Measurements from ENCODE around the gene NDUFB4. TPM values are rescaled to one million over a fixed set of nuclear protein-coding genes. Genes with fewer than 3 reads are reported as not detected.
"Not testable (repeated sequence)": the region's sequence is repeated elsewhere in the genome, so short reads cannot be mapped to it uniquely, and the experiment has no call there.

NDUFB4 gene
- total RNA-seq, 2 donors from 2014 or later = 83.3 to 159 TPM

GRCh38 chr3:120608506-120608905 lies 12.4 kb downstream of the NDUFB4 start:
- no peak overlapping the region for H3K4me3 ChIP-seq
- no peak for DNase-seq (ENCODE audit: low spot score)
- WGBS = 84% methylated on average over 4 of the region's 4 CpGs

GRCh38 chr3:120614765-120615164 lies 18.6 kb downstream of the NDUFB4 start:
- H3K27me3 ChIP-seq (replicated peaks; ENCODE audit: insufficient read depth) = no peaks in the 10 kb centered on the region
- TF ChIP-seq, protein P1, sequence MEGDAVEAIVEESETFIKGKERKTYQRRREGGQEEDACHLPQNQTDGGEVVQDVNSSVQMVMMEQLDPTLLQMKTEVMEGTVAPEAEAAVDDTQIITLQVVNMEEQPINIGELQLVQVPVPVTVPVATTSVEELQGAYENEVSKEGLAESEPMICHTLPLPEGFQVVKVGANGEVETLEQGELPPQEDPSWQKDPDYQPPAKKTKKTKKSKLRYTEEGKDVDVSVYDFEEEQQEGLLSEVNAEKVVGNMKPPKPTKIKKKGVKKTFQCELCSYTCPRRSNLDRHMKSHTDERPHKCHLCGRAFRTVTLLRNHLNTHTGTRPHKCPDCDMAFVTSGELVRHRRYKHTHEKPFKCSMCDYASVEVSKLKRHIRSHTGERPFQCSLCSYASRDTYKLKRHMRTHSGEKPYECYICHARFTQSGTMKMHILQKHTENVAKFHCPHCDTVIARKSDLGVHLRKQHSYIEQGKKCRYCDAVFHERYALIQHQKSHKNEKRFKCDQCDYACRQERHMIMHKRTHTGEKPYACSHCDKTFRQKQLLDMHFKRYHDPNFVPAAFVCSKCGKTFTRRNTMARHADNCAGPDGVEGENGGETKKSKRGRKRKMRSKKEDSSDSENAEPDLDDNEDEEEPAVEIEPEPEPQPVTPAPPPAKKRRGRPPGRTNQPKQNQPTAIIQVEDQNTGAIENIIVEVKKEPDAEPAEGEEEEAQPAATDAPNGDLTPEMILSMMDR (IDR thresholded peaks at IDR 0.05) = no peak
- TF ChIP-seq POLR2AphosphoS5 (IDR thresholded peaks at IDR 0.05) (no peak), POLR2A (IDR thresholded peaks at IDR 0.05) (no peak)
- intact Hi-C loops (cut with DNase I) = no loop called here
- H3K27ac ChIP-seq = no peak overlapping the region
- no peaks in the 10 kb centered on the region for H3K36me3 ChIP-seq
- 86% methylated on average over 8 of the region's 8 CpGs for WGBS
- no peak overlapping the region for H3K4me3 ChIP-seq
- no peak for DNase-seq (ENCODE audit: low spot score)
- no peaks in the 10 kb centered on the region for H3K9me3 ChIP-seq
- no peaks in the 10 kb centered on the region for H3K4me1 ChIP-seq (replicated peaks)

More at GRCh38 chr3:120608506-120608905, 12.4 kb downstream of the NDUFB4 start:
- no peaks in the 10 kb centered on the region for H3K36me3 ChIP-seq
- intact Hi-C loops (cut with DNase I) = no loop called here
- no peak overlapping the region for H3K27ac ChIP-seq
- H3K9me3 ChIP-seq = no peaks in the 10 kb centered on the region
- H3K27me3 ChIP-seq (replicated peaks; ENCODE audit: insufficient read depth) = no peaks in the 10 kb centered on the region
- no peaks in the 10 kb centered on the region for H3K4me1 ChIP-seq (replicated peaks)
- TF ChIP-seq POLR2A (IDR thresholded peaks at IDR 0.05) = no peak
- no peak for TF ChIP-seq POLR2AphosphoS5 (IDR thresholded peaks at IDR 0.05)
- TF ChIP-seq, protein P1 (IDR thresholded peaks at IDR 0.05) = no peak

- Histone ChIP-seq H3K36me3 (no peaks in the 10 kb centered on the region), H3K27ac (no peak overlapping the region), H3K4me3 (no peak overlapping the region), H3K9me3 (no peaks in the 10 kb centered on the region), H3K4me1 (replicated peaks) (no peaks in the 10 kb centered on the region), H3K27me3 (replicated peaks; ENCODE audit: insufficient read depth) (no peaks in the 10 kb centered on the region)
- intact Hi-C loops (cut with DNase I) = no loop called here
- peak; percentile 14 for DNase-seq (ENCODE audit: low spot score)
- TF ChIP-seq POLR2A (IDR thresholded peaks at IDR 0.05) (no peak), POLR2AphosphoS5 (IDR thresholded peaks at IDR 0.05) (no peak)
- TF ChIP-seq, protein P1 (IDR thresholded peaks at IDR 0.05) = no peak
- 64% methylated on average over 13 of the region's 13 CpGs for WGBS
Measured at GRCh38 chr3:120615847-120616609, 19.9 kb downstream of the NDUFB4 start.

DNA sequence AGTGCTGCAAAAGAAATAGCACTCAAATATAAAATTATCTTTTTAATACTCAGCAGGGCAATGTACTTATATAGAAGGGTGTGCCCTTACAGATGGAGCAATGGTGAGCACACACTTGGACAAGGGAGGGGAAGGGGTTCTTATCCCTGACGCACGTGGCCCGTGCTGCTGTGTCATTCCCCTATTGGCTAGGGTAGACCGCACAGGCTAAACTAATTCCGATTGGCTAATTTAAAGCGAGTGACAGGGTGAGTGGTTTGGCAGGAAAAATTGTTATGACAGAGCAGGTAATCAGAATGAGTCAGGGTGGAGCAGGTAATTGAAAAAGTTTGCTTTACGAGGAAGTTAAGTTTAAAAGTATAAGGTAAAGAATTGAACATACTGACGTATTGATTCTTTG lies 20.6 kb downstream of the NDUFB4 start:
- WGBS = 73% methylated on average over 8 of the region's 8 CpGs
- not testable (repeated sequence) for H3K4me3 ChIP-seq, H3K27ac ChIP-seq

GRCh38 chr3:120622457-120622856 lies 26.3 kb downstream of the NDUFB4 start:
- WGBS = 84% methylated on average over 3 of the region's 3 CpGs

More for the DNA sequence above, 20.6 kb downstream of the NDUFB4 start:
- H3K4me1 ChIP-seq (replicated peaks); H3K36me3 ChIP-seq; H3K27me3 ChIP-seq (replicated peaks; ENCODE audit: insufficient read depth); DNase-seq (ENCODE audit: low spot score); intact Hi-C loops (cut with DNase I); H3K9me3 ChIP-seq: not testable (repeated sequence)

More at GRCh38 chr3:120622457-120622856, 26.3 kb downstream of the NDUFB4 start:
- intact Hi-C loops (cut with DNase I) = no loop called here
- H3K9me3 ChIP-seq = no peaks in the 10 kb centered on the region
- no peak overlapping the region for H3K27ac ChIP-seq
- no peak overlapping the region for H3K4me3 ChIP-seq
- H3K27me3 ChIP-seq (replicated peaks; ENCODE audit: insufficient read depth) = no peaks in the 10 kb centered on the region
- TF ChIP-seq POLR2AphosphoS5 (IDR thresholded peaks at IDR 0.05) (no peak), POLR2A (IDR thresholded peaks at IDR 0.05) (no peak)
- TF ChIP-seq, protein P1 (IDR thresholded peaks at IDR 0.05) = no peak
- no peaks in the 10 kb centered on the region for H3K36me3 ChIP-seq
- DNase-seq (ENCODE audit: low spot score) = no peak
- no peaks in the 10 kb centered on the region for H3K4me1 ChIP-seq (replicated peaks)
